ENCODE data around the gene ZNF264.

The ZNF264 gene

DNA sequence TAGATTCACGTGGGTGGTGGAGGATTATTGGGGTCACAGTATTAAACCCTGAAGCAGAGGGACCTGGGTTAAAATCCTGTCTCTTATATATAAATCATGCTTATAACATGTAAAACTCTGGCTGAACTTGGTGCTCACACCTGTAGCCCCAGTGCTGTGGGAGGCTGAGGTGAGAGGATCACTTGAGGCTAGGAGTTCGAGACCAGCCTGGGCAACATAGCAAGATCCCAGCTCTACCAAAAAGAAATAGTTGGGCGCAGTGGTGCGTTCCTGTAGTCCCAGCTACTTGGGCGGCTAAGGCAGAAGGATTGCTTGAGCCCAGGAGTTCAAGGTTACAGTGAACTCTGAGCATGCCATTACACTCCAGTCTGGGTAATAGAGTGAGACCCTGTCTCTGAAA lies 51.5 kb downstream of the ZNF264 start:
- H3K4me1 ChIP-seq (ENCODE audit: low read length), result peaks cover 11% of the 10 kb centered on the region; the same call in 1 of the 2 replicates
- H3K4me3 ChIP-seq (ENCODE audit: low read length), result no peak overlapping the region
- H3K9me3 ChIP-seq (replicated peaks; ENCODE audit: insufficient read depth, low read length), result no peaks in the 10 kb centered on the region; the same call in 1 of the 2 replicates
- no peaks in the 10 kb centered on the region for H4K20me1 ChIP-seq (ENCODE audit: insufficient read depth, low read length)
- H3K4me2 ChIP-seq (ENCODE audit: low read depth, low read length), result no peak overlapping the region
- H2AFZ ChIP-seq (ENCODE audit: low read length), result no peak overlapping the region
- H3K79me2 ChIP-seq (ENCODE audit: low read length), result peaks cover 47% of the 10 kb centered on the region
- H3K9me2 ChIP-seq (replicated peaks; ENCODE audit: insufficient read depth, low read length), result no peaks in the 10 kb centered on the region
- no peak for DNase-seq
- no peak overlapping the region for H3K27ac ChIP-seq (ENCODE audit: low read length)
- H3K36me3 ChIP-seq (replicated peaks; ENCODE audit: insufficient read depth, low read length), result no peaks in the 10 kb centered on the region
- peaks cover 10% of the 10 kb centered on the region; the same call in 1 of the 2 replicates for H3F3A ChIP-seq (ENCODE audit: insufficient read depth, low read length)
- H3K27me3 ChIP-seq (replicated peaks; ENCODE audit: insufficient read depth, low read length), result no peaks in the 10 kb centered on the region
- no peak overlapping the region for H3K9ac ChIP-seq (ENCODE audit: low read length)
- TF ChIP-seq EZH2phosphoT487 (IDR thresholded peaks at IDR 0.05; ENCODE audit: low read length) (no peak), EZH2 (optimal IDR thresholded peaks at IDR 0.05; ENCODE audit: low read depth, low read length) (no peak)
- TF ChIP-seq, protein P1, sequence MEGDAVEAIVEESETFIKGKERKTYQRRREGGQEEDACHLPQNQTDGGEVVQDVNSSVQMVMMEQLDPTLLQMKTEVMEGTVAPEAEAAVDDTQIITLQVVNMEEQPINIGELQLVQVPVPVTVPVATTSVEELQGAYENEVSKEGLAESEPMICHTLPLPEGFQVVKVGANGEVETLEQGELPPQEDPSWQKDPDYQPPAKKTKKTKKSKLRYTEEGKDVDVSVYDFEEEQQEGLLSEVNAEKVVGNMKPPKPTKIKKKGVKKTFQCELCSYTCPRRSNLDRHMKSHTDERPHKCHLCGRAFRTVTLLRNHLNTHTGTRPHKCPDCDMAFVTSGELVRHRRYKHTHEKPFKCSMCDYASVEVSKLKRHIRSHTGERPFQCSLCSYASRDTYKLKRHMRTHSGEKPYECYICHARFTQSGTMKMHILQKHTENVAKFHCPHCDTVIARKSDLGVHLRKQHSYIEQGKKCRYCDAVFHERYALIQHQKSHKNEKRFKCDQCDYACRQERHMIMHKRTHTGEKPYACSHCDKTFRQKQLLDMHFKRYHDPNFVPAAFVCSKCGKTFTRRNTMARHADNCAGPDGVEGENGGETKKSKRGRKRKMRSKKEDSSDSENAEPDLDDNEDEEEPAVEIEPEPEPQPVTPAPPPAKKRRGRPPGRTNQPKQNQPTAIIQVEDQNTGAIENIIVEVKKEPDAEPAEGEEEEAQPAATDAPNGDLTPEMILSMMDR (IDR thresholded peaks at IDR 0.05; ENCODE audit: low read length), result no peak

DNA sequence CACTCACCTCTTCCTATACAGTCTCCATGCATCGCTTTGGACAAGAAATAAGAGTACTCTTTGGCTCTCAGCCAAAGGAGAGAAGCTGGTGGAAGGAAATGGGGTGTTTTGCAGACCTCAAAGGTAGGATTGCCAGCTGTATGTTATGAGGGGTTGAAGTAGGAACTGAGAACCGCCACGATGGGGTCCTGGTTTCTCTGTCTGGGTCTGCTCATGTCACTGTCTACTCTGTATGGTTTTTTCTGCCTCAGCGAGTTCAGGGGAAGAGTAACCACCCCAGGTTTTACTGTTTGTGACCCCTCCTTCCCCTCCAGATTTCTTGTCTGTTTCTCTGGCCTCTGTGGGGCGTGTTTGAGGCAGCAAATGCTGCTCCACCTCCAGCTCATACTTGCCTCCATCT lies 53.2 kb downstream of the ZNF264 start:
- H4K20me1 ChIP-seq (ENCODE audit: insufficient read depth, low read length), result no peaks in the 10 kb centered on the region
- no peaks in the 10 kb centered on the region for H3K9me2 ChIP-seq (replicated peaks; ENCODE audit: insufficient read depth, low read length)
- H3K9me3 ChIP-seq (replicated peaks; ENCODE audit: insufficient read depth, low read length), result no peaks in the 10 kb centered on the region; the same call in 1 of the 2 replicates
- no peak for TF ChIP-seq EZH2 (optimal IDR thresholded peaks at IDR 0.05; ENCODE audit: low read depth, low read length)
- TF ChIP-seq, protein P1 (IDR thresholded peaks at IDR 0.05; ENCODE audit: low read length), result no peak
- no peak for TF ChIP-seq EZH2phosphoT487 (IDR thresholded peaks at IDR 0.05; ENCODE audit: low read length)
- H3F3A ChIP-seq (ENCODE audit: insufficient read depth, low read length), result peaks cover 10% of the 10 kb centered on the region; the same call in 1 of the 2 replicates
- no peak overlapping the region for H3K4me3 ChIP-seq (ENCODE audit: low read length)
- H3K79me2 ChIP-seq (ENCODE audit: low read length), result peaks cover 47% of the 10 kb centered on the region
- no peaks in the 10 kb centered on the region; the same call in 1 of the 2 replicates for H3K36me3 ChIP-seq (replicated peaks; ENCODE audit: insufficient read depth, low read length)
- H3K27ac ChIP-seq (ENCODE audit: low read length), result no peak overlapping the region
- H3K4me2 ChIP-seq (ENCODE audit: low read depth, low read length), result no peak overlapping the region
- no peak overlapping the region for H3K9ac ChIP-seq (ENCODE audit: low read length)
- H3K27me3 ChIP-seq (replicated peaks; ENCODE audit: insufficient read depth, low read length), result no peaks in the 10 kb centered on the region
- H2AFZ ChIP-seq (ENCODE audit: low read length), result no peak overlapping the region
- DNase-seq, result no peak
- H3K4me1 ChIP-seq (ENCODE audit: low read length), result peaks cover 11% of the 10 kb centered on the region; the same call in 1 of the 2 replicates

DNA sequence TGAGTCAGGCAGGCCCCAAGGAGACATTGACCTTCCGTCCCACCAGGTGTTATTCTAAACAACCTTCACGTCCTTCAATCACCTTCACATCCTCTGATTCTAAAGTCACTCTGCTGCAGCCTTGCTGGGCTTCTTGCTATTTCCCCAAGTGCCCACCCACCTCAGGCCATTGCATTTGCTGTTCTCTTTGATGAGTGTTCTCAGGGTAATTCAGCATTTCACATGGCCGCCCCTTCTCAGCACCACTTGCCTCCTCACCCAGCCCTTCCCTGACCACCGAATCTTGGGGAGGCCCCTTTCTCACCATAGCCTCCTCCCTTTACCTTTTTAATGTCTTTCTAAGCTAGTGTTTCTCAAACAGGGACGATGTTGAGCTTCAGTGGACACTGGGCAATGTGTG lies 53.8 kb downstream of the ZNF264 start:
- Histone ChIP-seq H3K27ac (ENCODE audit: low read length) (no peak overlapping the region), H3K36me3 (replicated peaks; ENCODE audit: insufficient read depth, low read length) (no peaks in the 10 kb centered on the region; the same call in 1 of the 2 replicates), H3F3A (ENCODE audit: insufficient read depth, low read length) (peaks cover 10% of the 10 kb centered on the region; the same call in 1 of the 2 replicates), H3K9ac (ENCODE audit: low read length) (no peak overlapping the region), H3K4me3 (ENCODE audit: low read length) (no peak overlapping the region), H3K4me1 (ENCODE audit: low read length) (peaks cover 9% of the 10 kb centered on the region; the same call in 1 of the 2 replicates), H3K9me3 (replicated peaks; ENCODE audit: insufficient read depth, low read length) (no peaks in the 10 kb centered on the region; the same call in 1 of the 2 replicates), H3K27me3 (replicated peaks; ENCODE audit: insufficient read depth, low read length) (no peaks in the 10 kb centered on the region), H3K79me2 (ENCODE audit: low read length) (peaks cover 47% of the 10 kb centered on the region), H2AFZ (ENCODE audit: low read length) (no peak overlapping the region), H3K9me2 (replicated peaks; ENCODE audit: insufficient read depth, low read length) (no peaks in the 10 kb centered on the region), H3K4me2 (ENCODE audit: low read depth, low read length) (no peak overlapping the region), H4K20me1 (ENCODE audit: insufficient read depth, low read length) (no peaks in the 10 kb centered on the region)
- DNase-seq, result no peak
- TF ChIP-seq, protein P1 (IDR thresholded peaks at IDR 0.05; ENCODE audit: low read length), result no peak
- no peak for TF ChIP-seq EZH2phosphoT487 (IDR thresholded peaks at IDR 0.05; ENCODE audit: low read length)
- TF ChIP-seq EZH2 (optimal IDR thresholded peaks at IDR 0.05; ENCODE audit: low read depth, low read length), result no peak
